Measurements from ENCODE around the gene CPE.

DNA sequence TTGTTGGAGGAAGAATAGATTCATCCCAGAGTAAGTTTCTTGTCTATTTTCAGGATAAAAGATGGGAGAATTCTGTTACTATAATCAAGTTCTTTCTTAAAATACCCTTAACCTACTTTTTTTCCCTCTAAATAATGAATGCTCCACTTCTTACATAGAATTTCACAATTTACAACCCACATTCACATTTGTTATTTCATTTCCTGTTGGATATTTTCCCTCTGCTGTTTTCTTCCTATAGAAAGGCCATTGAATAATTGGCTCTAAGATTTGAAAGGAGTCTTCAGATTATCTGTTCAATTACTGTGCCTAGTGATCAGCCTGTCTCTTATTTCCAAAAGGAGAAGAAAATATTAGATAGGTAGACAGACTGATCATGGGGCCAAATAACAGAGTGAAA, 79.7 kb downstream of the CPE start:
- TF ChIP-seq CTCF (IDR thresholded peaks at IDR 0.05) (no peak), POLR2A (IDR thresholded peaks at IDR 0.05) (no peak)

Data from tibial nerve (tissue), 3 donors.